ENCODE measurements around the gene FHIT.

FHIT gene

GRCh38 chr3:61169621-61170251, 81.5 kb downstream of the FHIT start:
- DNase-seq (ENCODE audit: low read depth), result no peak

DNA sequence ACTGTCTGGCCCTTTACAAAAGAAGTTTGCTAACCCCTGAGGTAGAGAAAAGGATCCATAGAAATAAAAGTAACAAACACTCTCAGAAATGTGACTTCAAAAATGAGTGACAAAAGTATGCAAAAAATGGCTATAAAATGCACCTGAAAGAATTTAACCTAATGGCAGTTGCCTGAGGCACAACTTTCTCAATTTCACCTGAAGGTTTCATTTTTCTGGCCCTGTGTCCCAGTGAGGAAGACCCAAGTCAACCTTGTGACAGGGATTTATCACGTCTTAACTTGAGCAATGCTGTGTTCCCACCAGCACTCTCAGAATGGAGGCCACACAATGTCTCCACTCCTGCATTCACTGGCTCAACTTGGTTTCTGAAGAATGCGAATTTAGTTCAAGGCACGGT, 83.0 kb downstream of the FHIT start:
- no peak for DNase-seq (ENCODE audit: low read depth)

DNA sequence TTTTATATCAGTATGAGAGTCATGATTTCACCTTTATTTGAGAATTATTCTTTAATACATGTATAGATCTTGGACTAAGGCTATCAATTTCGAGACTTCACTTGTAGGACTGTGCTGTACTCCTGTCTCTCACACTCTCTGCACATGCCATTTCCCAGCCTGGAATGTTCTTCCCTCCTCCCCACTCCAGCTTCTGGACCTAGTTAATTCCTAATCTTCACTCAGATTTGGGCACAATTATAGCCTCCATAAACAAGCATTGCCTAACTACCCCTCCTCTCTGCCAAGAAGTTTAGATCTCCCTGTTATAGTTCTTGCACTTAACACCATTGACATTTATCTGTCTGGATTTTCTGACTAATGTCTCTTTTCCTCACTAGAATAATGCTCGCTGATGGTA, 88.3 kb downstream of the FHIT start:
- DNase-seq (ENCODE audit: low read depth), result no peak

GRCh38 chr3:61158667-61159066, 92.6 kb downstream of the FHIT start:
- DNase-seq (ENCODE audit: low read depth), result no peak

- DNase-seq (ENCODE audit: low read depth), result no peak
Measured at GRCh38 chr3:61158216-61158615, 93.0 kb downstream of the FHIT start.

DNA sequence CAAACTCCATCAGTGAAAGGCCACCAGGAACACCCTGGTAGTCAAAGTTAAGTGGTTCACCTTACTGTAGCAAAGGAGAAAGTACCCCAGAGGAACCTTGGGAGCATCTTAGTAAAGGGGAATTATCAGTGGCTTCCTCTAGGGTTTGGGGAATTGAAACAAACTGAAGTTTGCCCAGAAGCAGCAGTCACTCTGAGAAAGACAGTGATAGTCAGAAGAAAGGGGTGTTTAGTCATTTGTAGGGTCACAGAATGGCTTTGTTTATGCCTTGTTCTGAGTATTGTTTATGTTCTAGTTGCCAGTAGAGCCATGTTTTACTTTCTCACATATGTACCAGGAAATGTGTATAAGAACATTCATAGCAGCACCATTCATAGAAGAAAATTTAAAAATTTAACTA, 93.8 kb downstream of the FHIT start:
- DNase-seq (ENCODE audit: low read depth), result no peak

GRCh38 chr3:61155701-61156292, 95.5 kb downstream of the FHIT start:
- DNase-seq (ENCODE audit: low read depth), result no peak

GRCh38 chr3:61154457-61155198, 96.6 kb downstream of the FHIT start:
- DNase-seq (ENCODE audit: low read depth), result no peak

- DNase-seq (ENCODE audit: low read depth), result no peak
Measured at GRCh38 chr3:61152071-61152470, 99.2 kb downstream of the FHIT start.

GRCh38 chr3:61149236-61149635, 102.0 kb downstream of the FHIT start:
- DNase-seq (ENCODE audit: low read depth), result no peak

- DNase-seq (ENCODE audit: low read depth), result no peak
Measured at GRCh38 chr3:61146010-61146890, 105.0 kb downstream of the FHIT start.

- DNase-seq (ENCODE audit: low read depth), result no peak
Measured at GRCh38 chr3:61141697-61142096, 109.6 kb downstream of the FHIT start.

DNA sequence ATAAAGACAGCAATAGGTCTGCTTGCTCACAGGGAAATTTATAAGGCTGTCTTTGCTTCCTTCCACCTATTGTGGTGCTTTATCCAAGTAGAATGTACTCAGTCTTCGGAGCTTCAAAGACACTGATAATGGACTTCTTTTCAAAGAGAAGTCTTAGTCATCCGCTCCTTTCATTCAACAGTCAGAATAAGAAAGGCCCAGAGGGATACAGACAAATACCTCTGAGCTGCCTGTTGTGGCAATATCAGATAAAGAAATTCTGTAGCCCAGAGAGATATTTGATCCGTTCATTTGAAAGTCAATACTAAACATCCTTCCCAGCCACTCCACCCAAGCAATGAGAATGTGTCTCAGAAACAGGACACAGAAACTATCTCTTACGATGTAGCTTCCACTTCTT, 110.0 kb downstream of the FHIT start:
- DNase-seq (ENCODE audit: low read depth), result no peak

DNA sequence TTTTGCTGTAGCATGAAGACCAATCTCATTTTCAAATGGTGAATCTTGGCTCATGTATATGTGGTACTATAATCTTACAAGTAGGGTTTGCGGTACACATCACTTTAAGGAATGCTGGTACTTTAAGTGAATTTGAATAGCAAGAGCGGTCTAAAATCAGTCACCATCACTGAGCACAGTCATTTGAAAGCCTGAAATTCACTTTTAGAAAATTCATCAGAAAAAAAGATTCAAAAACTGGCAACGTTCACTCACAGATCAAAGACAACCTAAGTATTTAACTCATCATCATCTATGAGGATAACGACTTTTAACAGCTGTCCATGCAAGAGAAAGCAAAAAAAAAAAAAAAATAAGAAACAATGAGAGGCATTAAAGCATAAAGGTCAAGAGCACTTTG, 111.6 kb downstream of the FHIT start:
- no peak for DNase-seq (ENCODE audit: low read depth)

DNA sequence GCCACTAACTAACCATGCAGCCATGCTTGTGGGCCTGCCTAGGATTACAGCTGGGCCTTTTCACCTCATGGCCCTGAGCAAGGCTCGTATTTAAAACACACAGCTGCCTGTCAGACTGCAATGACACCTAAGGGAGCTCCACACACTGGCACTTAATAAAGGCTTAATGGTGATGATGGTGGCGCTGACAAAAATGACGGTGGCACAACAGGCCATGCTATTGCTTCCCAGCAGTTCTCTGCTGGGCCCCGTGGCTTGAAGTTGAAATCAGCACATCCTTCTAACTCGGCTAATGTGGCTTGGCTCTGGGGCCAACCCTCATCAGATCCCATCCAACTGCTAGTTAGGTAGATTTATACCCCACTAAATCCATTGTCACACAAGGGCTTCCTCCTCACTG, 112.9 kb downstream of the FHIT start:
- DNase-seq (ENCODE audit: low read depth), result no peak

- DNase-seq (ENCODE audit: low read depth), result no peak
Measured at GRCh38 chr3:61136191-61136590, 115.1 kb downstream of the FHIT start.

GRCh38 chr3:61134532-61134931, 116.7 kb downstream of the FHIT start:
- no peak for DNase-seq (ENCODE audit: low read depth)

DNA sequence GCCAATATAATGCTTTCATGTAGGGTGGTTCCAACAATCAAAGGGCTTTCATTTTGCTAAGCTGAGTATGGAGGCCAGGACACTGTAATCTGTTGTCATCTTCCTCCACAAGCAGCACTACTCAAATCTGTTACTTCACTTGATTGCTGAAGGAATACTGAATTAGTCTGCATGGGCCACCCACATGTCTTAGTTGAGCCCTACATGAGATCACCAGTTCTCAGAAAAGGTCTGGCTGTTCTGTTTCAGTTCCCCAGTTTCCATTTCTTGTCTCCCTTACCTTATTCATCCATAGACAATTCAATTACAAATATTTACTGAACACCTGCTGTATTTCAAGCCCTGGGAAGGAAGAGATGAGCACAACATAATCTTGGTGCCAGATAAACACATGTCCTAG, 119.2 kb downstream of the FHIT start:
- no peak for DNase-seq (ENCODE audit: low read depth)

DNA sequence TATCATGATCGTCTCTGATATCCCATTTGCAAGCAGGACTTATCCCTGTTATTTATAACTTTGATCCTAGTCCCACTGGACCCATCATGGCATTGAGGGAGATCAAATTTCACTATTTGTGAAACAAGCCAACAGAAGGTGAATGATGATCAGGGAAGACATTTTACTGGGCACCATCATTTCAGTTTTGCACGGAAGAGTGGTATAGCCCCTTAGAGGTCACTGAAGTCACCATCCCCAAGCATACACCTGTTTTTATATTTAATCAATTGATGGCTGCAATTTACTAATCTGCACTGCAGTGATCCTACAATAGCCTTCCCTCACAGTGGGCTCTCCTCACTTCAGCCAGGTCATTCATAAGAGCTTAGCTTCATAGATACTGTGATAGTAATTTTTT, 132.4 kb downstream of the FHIT start:
- DNase-seq (ENCODE audit: low read depth), result no peak

GRCh38 chr3:61117045-61117898, 134.0 kb downstream of the FHIT start:
- DNase-seq (ENCODE audit: low read depth), result no peak

GRCh38 chr3:61114316-61114953, 136.8 kb downstream of the FHIT start:
- no peak for DNase-seq (ENCODE audit: low read depth)

Data from activated T-helper 9 cell treated with anti-CD3 and anti-CD28 coated beads, Interleukin-2, amount 50 U/mL, for 16 hours (primary cell).